VCaP (cell line): ENCODE results near the gene PNCK.

ENCODE experiments used
- H3K27ac ChIP-seq: fragments of 450-650 bp; 2 replicates; pipeline ENCODE4 v1.5.1; 2017
- CTCF ChIP-seq: fragments of 450-650 bp; conservative IDR thresholded peaks from 2 replicates; pipeline ENCODE4 v1.5.1; 2017; ENCODE audit warnings: mild to moderate bottlenecking, moderate library complexity

Gene PNCK

GRCh38 chrX:153650959-153651358, 22.7 kb downstream of the PNCK start:
- H3K27ac ChIP-seq: no peak overlapping the region
- no peak for TF ChIP-seq CTCF

- TF ChIP-seq CTCF: no peak
- no peak overlapping the region for H3K27ac ChIP-seq
Measured at GRCh38 chrX:153649915-153650782, 23.5 kb downstream of the PNCK start.

- TF ChIP-seq CTCF: peak; percentile 19
- no peak overlapping the region for H3K27ac ChIP-seq
Measured at GRCh38 chrX:153649178-153649914, 24.3 kb downstream of the PNCK start.

GRCh38 chrX:153648358-153649177, 25.0 kb downstream of the PNCK start:
- no peak overlapping the region for H3K27ac ChIP-seq
- TF ChIP-seq CTCF: no peak

GRCh38 chrX:153647461-153648357, 25.9 kb downstream of the PNCK start:
- no peak for TF ChIP-seq CTCF
- no peak overlapping the region; the same call in 1 of the 2 replicates for H3K27ac ChIP-seq

- H3K27ac ChIP-seq: no peak within 1 kb of the TSS; the same call in 1 of the 2 replicates
- TF ChIP-seq CTCF: no peak
Measured at GRCh38 chrX:153646620-153647373, 26.8 kb downstream of the PNCK start, which contains the start of gene DUSP9. Gene DUSP9, plus strand, starts transcription at chrX:153647203. Its CDS starts 751 bp downstream, at chrX:153647954.
